ENCODE measurements around the gene RARRES2.

RARRES2 gene

DNA sequence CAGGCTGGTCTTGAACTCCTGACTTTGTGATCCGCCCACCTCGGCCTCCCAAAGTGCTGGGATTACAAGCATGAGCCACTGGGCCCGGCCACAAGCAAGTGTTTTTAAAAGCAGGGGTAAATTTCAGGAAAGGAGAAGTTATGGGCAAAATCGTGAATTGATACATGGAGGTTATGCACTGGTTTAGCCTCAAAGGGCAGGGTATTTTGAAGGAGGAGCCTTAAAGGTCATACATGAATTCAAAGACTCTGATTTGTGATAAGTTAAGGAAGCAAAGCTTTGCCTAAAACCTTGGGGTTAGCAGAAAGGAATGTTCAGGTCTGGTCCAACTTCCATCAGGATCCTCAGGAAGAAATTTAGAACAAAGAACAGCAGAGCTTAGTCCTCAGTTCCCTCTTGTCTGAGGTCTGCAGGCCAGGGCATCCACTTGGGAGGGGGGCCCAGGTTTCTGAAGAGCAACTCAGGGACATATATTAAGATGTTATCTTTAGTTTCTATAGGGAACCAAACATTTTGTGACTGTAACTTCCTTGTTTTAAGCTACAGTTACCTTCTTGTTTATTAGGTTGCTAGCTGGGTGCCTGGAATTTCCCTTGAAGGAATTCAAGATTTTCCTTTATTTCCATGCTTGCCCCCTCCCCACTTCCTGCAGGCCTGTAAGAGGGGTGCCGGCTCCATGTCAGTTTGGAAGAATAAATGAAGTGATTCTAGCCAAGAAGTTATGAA is 24.4 kb upstream of the RARRES2 start:
- Histone ChIP-seq H3K9me3 (ENCODE audit: insufficient read depth, low read length, severe bottlenecking) (no peaks in the 10 kb centered on the region), H3K27ac (ENCODE audit: low read length) (peak overlapping the region; percentile 97), H2AFZ (ENCODE audit: low read depth, low read length) (no peak overlapping the region), H3K4me2 (ENCODE audit: insufficient read depth, low read length) (peak overlapping the region; percentile 9; the same call in 1 of the 2 replicates), H3K4me3 (ENCODE audit: low read depth in 1 of 2, low read length in 2 of 2) (no peak overlapping the region), H4K20me1 (ENCODE audit: insufficient read depth, low read length) (no peaks in the 10 kb centered on the region), H3K9ac (ENCODE audit: low read depth, low read length) (peak overlapping the region; percentile 95), H3K4me1 (ENCODE audit: insufficient read depth, low read length) (peaks cover 75% of the 10 kb centered on the region), H3K79me2 (ENCODE audit: insufficient read depth, low read length) (peaks cover 94% of the 10 kb centered on the region), H3K36me3 (ENCODE audit: insufficient read depth, low read length) (peaks cover 22% of the 10 kb centered on the region), H3K27me3 (ENCODE audit: insufficient read depth, low read length, poor library complexity) (no peaks in the 10 kb centered on the region)
- ATAC-seq (ENCODE audit: insufficient read depth, low read depth) = no peak
- peak; percentile 40 for DNase-seq
- TF ChIP-seq, protein P1, sequence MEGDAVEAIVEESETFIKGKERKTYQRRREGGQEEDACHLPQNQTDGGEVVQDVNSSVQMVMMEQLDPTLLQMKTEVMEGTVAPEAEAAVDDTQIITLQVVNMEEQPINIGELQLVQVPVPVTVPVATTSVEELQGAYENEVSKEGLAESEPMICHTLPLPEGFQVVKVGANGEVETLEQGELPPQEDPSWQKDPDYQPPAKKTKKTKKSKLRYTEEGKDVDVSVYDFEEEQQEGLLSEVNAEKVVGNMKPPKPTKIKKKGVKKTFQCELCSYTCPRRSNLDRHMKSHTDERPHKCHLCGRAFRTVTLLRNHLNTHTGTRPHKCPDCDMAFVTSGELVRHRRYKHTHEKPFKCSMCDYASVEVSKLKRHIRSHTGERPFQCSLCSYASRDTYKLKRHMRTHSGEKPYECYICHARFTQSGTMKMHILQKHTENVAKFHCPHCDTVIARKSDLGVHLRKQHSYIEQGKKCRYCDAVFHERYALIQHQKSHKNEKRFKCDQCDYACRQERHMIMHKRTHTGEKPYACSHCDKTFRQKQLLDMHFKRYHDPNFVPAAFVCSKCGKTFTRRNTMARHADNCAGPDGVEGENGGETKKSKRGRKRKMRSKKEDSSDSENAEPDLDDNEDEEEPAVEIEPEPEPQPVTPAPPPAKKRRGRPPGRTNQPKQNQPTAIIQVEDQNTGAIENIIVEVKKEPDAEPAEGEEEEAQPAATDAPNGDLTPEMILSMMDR (IDR thresholded peaks at IDR 0.05; ENCODE audit: borderline replicate concordance, extremely low read depth, low read length, poor library complexity, severe bottlenecking) = no peak
- TF ChIP-seq EZH2 (IDR thresholded peaks at IDR 0.05; ENCODE audit: borderline replicate concordance, low read depth, low read length, severe bottlenecking) = no peak

DNA sequence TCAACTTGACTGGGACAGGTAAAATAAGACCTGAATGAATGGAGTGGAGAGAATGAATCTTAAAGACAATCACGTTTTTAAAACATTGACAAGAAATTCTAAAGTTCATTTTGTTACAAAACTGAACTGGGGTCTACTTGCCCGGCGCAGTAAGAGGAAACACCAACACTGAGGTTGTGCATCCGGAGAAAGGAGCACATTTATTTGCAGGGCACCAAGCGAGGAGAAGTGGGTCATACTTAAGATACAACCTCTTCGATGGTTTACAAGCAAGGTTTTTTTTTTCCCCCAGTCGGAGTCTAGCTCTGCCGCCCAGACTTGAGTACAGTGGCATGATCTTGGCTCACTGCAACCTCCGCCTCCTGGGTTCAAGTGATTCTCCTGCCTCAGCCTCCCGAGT is 23.8 kb upstream of the RARRES2 start:
- H3K4me1 ChIP-seq (ENCODE audit: insufficient read depth, low read length) = peaks cover 81% of the 10 kb centered on the region
- no peak overlapping the region for H2AFZ ChIP-seq (ENCODE audit: low read depth, low read length)
- no peak for DNase-seq
- peak overlapping the region; percentile 95 for H3K9ac ChIP-seq (ENCODE audit: low read depth, low read length)
- no peaks in the 10 kb centered on the region for H3K9me3 ChIP-seq (ENCODE audit: insufficient read depth, low read length, severe bottlenecking)
- H3K36me3 ChIP-seq (ENCODE audit: insufficient read depth, low read length) = peaks cover 15% of the 10 kb centered on the region
- ATAC-seq (ENCODE audit: insufficient read depth, low read depth) = no peak
- no peaks in the 10 kb centered on the region for H4K20me1 ChIP-seq (ENCODE audit: insufficient read depth, low read length)
- H3K4me3 ChIP-seq (ENCODE audit: low read depth in 1 of 2, low read length in 2 of 2) = no peak overlapping the region
- H3K27ac ChIP-seq (ENCODE audit: low read length) = peak overlapping the region; percentile 97
- H3K79me2 ChIP-seq (ENCODE audit: insufficient read depth, low read length) = peaks cover 94% of the 10 kb centered on the region
- H3K27me3 ChIP-seq (ENCODE audit: insufficient read depth, low read length, poor library complexity) = no peaks in the 10 kb centered on the region
- H3K4me2 ChIP-seq (ENCODE audit: insufficient read depth, low read length) = peak overlapping the region; percentile 3; the same call in 1 of the 2 replicates
- TF ChIP-seq, protein P1 (IDR thresholded peaks at IDR 0.05; ENCODE audit: borderline replicate concordance, extremely low read depth, low read length, poor library complexity, severe bottlenecking) = no peak
- no peak for TF ChIP-seq EZH2 (IDR thresholded peaks at IDR 0.05; ENCODE audit: borderline replicate concordance, low read depth, low read length, severe bottlenecking)

DNA sequence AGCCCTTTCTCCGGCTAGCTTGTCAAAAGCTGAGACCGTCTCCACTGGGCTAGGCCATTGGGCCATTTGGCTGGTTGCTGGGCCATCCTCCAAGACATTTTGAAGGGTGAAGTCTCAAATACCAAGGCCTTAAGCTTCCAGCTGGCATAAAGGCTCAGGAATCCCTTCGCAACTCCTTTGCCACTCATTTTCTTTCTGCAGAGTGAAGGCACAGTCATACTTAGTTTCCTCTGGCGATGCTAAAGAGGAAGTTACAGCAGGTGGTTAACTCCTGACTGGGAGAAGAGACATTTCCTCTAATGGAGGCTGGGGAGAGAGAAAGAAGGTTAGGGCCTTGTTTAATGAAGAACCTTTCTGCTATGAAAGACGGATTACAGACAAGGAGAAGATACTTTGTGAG is 22.4 kb upstream of the RARRES2 start:
- Histone ChIP-seq H3K36me3 (ENCODE audit: insufficient read depth, low read length) (peaks cover 2% of the 10 kb centered on the region; the same call in 1 of the 2 replicates), H3K27me3 (ENCODE audit: insufficient read depth, low read length, poor library complexity) (no peaks in the 10 kb centered on the region), H3K27ac (ENCODE audit: low read length) (peak overlapping the region; percentile 97), H3K4me3 (ENCODE audit: low read depth in 1 of 2, low read length in 2 of 2) (peak overlapping the region in 1 of 2 experiments; percentile 59; a peak in 3 of 4 replicates), H3K9ac (ENCODE audit: low read depth, low read length) (peak overlapping the region; percentile 95), H3K9me3 (ENCODE audit: insufficient read depth, low read length, severe bottlenecking) (no peaks in the 10 kb centered on the region), H4K20me1 (ENCODE audit: insufficient read depth, low read length) (no peaks in the 10 kb centered on the region), H3K4me1 (ENCODE audit: insufficient read depth, low read length) (peaks cover 94% of the 10 kb centered on the region), H3K79me2 (ENCODE audit: insufficient read depth, low read length) (peaks cover 94% of the 10 kb centered on the region), H2AFZ (ENCODE audit: low read depth, low read length) (no peak overlapping the region), H3K4me2 (ENCODE audit: insufficient read depth, low read length) (peak overlapping the region; percentile 71)
- ATAC-seq (ENCODE audit: insufficient read depth, low read depth) = peak; percentile 37
- TF ChIP-seq, protein P1 (IDR thresholded peaks at IDR 0.05; ENCODE audit: borderline replicate concordance, extremely low read depth, low read length, poor library complexity, severe bottlenecking) = no peak
- no peak for TF ChIP-seq EZH2 (IDR thresholded peaks at IDR 0.05; ENCODE audit: borderline replicate concordance, low read depth, low read length, severe bottlenecking)
- peak; percentile 58 for DNase-seq

All from DND-41 (cell line).